Measurements from ENCODE around the gene LRP6. TPM values are rescaled to one million over a fixed set of nuclear protein-coding genes. Genes with fewer than 3 reads are reported as not detected.

The LRP6 gene
- total RNA-seq, 1 donor from 2014 or later: 56.2 TPM

DNA sequence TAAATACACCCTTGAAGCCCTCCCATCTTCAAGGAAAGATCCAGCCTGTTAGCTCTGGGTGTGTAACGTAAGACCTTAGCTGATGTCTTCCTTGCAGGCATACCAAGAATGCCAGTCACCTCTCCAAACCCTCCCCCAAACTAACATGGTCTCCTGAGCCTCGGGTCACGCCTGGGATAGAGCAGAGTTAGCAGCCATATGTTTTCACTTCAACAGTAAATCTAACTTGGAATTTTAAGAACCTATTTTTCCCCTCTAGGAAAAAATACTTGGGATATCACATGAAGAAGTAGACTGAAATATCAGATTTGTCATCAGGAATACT lies 168.2 kb downstream of the LRP6 start:
- no peaks in the 10 kb centered on the region for H3K9me3 Mint-ChIP-seq
- DNase-seq (ENCODE audit: low read depth, low spot score): no peak
- H3K4me3 Mint-ChIP-seq: no peak overlapping the region
- TF ChIP-seq CTCF (conservative IDR thresholded peaks at IDR 0.05): no peak
- H3K36me3 Mint-ChIP-seq (ENCODE audit: low read depth): peaks cover 46% of the 10 kb centered on the region
- no peaks in the 10 kb centered on the region for H3K4me1 Mint-ChIP-seq
- no peak overlapping the region for H3K27ac Mint-ChIP-seq (ENCODE audit: unreplicated experiment)
- no peaks in the 10 kb centered on the region for H3K27me3 Mint-ChIP-seq (ENCODE audit: low read depth)

DNA sequence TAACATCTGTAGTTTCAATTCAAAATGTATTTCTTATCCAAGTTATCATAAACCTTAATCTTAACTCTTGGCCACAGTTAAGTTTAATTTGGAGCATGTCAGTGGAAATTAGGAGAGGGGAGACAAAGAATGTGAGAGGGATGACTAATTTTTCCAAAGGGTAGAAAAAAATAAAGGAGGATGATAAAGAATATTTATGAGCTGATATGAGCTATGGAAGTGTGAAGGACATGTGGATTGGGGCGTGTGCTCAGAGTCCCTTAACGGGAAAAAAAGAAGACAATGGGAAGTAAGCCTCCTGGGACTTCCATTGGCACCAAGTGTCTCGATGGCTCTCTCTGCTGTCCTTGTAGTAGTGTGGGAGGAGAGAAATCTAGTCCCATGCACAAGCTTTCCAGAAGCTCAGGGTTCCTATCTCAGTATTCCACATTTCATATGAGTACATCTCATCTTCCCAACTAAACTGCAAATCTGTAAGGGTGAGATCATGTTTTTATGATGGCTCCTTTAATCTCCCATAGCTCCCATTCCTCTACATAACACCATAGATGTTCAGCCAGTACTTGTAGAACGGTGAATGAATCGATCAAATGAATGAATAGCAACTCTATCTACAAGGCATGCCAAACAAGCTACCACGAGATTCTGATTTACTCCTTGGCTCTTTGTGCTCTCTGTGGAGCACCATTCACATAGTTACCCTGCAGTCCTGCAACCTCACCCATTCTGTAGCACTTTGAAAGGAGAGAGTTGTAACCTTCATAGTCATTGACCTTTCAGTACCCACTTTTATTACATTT lies 168.8 kb downstream of the LRP6 start:
- DNase-seq (ENCODE audit: low read depth, low spot score): no peak
- Mint-ChIP-seq H3K36me3 (ENCODE audit: low read depth) (peaks cover 41% of the 10 kb centered on the region), H3K4me1 (no peaks in the 10 kb centered on the region), H3K9me3 (no peaks in the 10 kb centered on the region), H3K4me3 (no peak overlapping the region), H3K27ac (ENCODE audit: unreplicated experiment) (no peak overlapping the region), H3K27me3 (ENCODE audit: low read depth) (no peaks in the 10 kb centered on the region)
- TF ChIP-seq CTCF (conservative IDR thresholded peaks at IDR 0.05): no peak

DNA sequence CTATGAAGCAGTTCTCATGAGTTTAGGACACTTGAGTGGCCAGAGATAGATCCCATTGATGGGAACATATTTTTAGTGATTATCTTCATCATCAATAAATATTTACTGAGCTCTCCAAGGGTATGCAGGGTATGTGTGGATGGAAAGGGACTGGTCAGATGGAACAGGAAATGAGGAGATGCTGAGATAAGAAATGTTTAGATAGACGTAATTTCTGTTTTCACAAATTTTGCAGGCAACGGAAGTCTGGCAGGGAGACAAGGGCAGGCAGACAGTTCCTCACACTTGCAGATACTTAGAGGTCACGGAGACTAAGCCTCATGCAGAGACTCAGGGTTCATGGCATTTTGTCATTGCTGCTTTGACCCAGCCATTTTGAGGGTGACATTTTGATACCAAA lies 171.8 kb downstream of the LRP6 start:
- H3K9me3 Mint-ChIP-seq: no peaks in the 10 kb centered on the region
- H3K27me3 Mint-ChIP-seq (ENCODE audit: low read depth): no peaks in the 10 kb centered on the region
- H3K27ac Mint-ChIP-seq (ENCODE audit: unreplicated experiment): no peak overlapping the region
- H3K4me3 Mint-ChIP-seq: no peak overlapping the region
- TF ChIP-seq CTCF (conservative IDR thresholded peaks at IDR 0.05): no peak
- H3K36me3 Mint-ChIP-seq (ENCODE audit: low read depth): peaks cover 27% of the 10 kb centered on the region
- DNase-seq (ENCODE audit: low read depth, low spot score): no peak
- H3K4me1 Mint-ChIP-seq: peaks cover 7% of the 10 kb centered on the region

DNA sequence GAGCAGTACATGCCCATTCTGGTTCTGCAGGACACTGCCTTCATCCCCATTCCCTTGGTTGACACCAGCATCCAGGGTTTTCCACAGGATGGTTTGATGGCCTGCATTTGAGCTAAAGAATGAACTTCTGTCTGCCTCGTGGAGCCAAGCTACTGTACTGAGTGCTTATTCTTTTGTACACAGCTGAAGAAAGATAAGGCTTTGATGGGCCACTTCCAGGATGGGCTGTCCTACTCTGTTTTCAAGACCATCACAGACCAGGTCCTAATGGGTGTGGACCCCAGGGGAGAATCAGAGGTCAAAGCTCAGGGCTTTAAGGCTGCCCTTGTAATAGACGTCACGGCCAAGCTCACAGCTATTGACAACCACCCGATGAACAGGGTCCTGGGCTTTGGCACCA lies 172.4 kb downstream of the LRP6 start:
- Mint-ChIP-seq H3K27ac (ENCODE audit: unreplicated experiment) (peak overlapping the region; percentile 67), H3K27me3 (ENCODE audit: low read depth) (no peaks in the 10 kb centered on the region), H3K36me3 (ENCODE audit: low read depth) (peaks cover 26% of the 10 kb centered on the region), H3K9me3 (no peaks in the 10 kb centered on the region), H3K4me3 (no peak overlapping the region), H3K4me1 (peaks cover 7% of the 10 kb centered on the region)
- no peak for DNase-seq (ENCODE audit: low read depth, low spot score)
- TF ChIP-seq CTCF (conservative IDR thresholded peaks at IDR 0.05): no peak

DNA sequence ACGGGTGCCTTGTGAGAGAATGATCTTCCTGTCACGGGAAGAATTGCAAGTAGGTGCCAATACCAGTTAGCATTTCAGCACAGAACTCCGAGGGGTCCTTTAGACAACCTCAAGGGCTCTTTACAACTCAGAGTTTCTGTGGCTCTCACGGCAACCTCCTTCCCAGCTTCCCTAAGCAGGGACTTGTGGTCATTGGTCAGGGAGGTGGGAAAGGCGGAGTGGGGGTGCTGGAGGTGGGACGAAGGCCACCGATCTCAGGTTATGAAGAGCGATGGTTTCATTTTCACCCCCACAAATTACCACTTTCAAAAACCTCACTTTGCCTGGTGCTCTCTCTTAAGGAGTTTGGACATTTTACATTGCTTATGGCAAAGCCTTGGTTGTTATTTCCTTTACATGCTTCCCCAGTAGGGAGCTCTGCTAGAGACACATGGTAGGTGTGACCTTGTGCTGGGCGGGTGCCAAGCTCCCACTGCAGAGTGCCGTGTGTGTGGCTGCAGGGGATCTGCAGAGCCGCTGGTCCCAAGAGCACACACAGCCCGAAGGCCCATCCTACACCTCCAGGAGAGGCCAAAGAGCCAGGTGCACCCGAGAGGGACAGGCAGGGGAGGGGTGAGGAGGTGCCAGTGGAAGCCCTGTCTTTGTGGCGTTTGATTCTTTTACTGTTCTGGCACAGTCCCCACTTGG lies 174.7 kb downstream of the LRP6 start:
- DNase-seq (ENCODE audit: low read depth, low spot score): no peak
- peaks cover 16% of the 10 kb centered on the region for H3K36me3 Mint-ChIP-seq (ENCODE audit: low read depth)
- no peak overlapping the region for H3K27ac Mint-ChIP-seq (ENCODE audit: unreplicated experiment)
- H3K27me3 Mint-ChIP-seq (ENCODE audit: low read depth): no peaks in the 10 kb centered on the region
- no peak overlapping the region for H3K4me3 Mint-ChIP-seq
- no peaks in the 10 kb centered on the region for H3K9me3 Mint-ChIP-seq
- no peak for TF ChIP-seq CTCF (conservative IDR thresholded peaks at IDR 0.05)
- H3K4me1 Mint-ChIP-seq: peaks cover 24% of the 10 kb centered on the region
